ENCODE data around the gene ADGRG1.

Gene ADGRG1

DNA sequence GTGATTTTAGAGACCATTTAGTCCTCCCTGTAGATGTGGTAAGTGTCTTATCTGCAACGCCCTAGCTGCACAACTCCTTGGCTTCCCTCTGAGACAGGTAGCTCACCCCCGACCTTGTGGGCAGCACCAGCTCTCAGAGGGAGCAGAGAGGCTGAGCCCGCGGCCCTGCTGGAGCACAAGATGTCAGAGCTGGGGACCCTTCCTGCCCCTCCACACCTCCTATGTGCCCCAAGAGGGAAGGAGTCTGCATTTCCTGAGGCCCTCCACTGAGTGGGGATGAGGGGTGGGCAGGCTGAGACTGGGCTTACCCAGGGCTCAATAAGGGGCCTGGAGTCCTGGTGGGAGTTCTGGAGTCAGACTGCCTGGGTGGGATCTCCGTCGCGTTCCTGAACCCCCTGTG, 12.2 kb upstream of the ADGRG1 start:
- TF ChIP-seq, protein P1, sequence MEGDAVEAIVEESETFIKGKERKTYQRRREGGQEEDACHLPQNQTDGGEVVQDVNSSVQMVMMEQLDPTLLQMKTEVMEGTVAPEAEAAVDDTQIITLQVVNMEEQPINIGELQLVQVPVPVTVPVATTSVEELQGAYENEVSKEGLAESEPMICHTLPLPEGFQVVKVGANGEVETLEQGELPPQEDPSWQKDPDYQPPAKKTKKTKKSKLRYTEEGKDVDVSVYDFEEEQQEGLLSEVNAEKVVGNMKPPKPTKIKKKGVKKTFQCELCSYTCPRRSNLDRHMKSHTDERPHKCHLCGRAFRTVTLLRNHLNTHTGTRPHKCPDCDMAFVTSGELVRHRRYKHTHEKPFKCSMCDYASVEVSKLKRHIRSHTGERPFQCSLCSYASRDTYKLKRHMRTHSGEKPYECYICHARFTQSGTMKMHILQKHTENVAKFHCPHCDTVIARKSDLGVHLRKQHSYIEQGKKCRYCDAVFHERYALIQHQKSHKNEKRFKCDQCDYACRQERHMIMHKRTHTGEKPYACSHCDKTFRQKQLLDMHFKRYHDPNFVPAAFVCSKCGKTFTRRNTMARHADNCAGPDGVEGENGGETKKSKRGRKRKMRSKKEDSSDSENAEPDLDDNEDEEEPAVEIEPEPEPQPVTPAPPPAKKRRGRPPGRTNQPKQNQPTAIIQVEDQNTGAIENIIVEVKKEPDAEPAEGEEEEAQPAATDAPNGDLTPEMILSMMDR (IDR thresholded peaks at IDR 0.05; ENCODE audit: insufficient read depth, low read depth, low read length, missing control alignments) = no peak
- DNase-seq (ENCODE audit: low read depth) = no peak
- H3K4me3 ChIP-seq (ENCODE audit: low read length) = no peak overlapping the region

DNA sequence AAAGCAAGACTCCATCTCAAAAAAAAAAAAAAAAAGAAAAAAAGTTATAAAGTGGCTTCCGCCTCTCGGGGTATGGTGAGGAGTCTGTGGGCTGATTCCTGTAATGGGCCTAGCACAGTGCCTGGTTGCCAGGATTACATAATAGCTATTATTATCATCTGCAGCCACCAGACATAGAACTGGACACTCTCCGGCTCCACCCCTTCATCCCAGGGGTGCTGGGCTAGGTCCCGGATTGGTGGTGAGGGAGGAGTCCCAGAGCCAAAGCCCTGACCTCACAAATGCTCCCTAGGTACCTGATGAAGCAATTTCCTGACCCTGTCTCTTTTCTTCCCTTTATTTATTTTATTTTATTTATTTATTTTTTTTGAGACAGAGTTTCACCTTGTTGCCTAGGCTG, 11.6 kb upstream of the ADGRG1 start:
- H3K4me3 ChIP-seq (ENCODE audit: low read length) = no peak overlapping the region
- TF ChIP-seq, protein P1 (IDR thresholded peaks at IDR 0.05; ENCODE audit: insufficient read depth, low read depth, low read length, missing control alignments) = no peak
- no peak for DNase-seq (ENCODE audit: low read depth)

DNA sequence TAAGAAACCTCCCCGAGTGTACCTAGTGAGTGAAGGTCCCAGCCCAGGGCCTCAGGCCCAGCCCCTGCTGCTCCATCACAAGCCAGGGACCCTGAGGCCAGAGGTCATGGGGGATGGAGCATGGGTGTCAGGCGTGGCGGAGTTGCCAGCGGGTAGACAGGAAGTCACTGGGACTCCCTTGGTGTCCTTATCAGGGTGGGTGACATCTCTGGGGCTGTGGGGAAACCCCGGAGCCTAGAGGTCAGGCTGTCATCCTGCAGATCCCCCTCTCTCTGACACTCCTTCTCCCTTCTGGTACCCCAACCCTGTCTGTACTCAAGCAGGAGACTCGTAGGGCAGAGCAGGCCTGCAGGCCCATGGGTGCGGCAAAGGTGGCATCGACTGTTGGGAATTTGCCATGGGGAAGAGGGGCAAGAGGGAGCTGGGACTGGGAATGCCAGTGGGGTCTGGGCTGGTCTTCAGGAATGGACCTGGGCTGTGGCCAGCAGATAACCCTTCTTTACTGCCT, 10.8 kb upstream of the ADGRG1 start:
- no peak overlapping the region for H3K4me3 ChIP-seq (ENCODE audit: low read length)
- no peak for DNase-seq (ENCODE audit: low read depth)
- TF ChIP-seq, protein P1 (IDR thresholded peaks at IDR 0.05; ENCODE audit: insufficient read depth, low read depth, low read length, missing control alignments) = no peak

DNA sequence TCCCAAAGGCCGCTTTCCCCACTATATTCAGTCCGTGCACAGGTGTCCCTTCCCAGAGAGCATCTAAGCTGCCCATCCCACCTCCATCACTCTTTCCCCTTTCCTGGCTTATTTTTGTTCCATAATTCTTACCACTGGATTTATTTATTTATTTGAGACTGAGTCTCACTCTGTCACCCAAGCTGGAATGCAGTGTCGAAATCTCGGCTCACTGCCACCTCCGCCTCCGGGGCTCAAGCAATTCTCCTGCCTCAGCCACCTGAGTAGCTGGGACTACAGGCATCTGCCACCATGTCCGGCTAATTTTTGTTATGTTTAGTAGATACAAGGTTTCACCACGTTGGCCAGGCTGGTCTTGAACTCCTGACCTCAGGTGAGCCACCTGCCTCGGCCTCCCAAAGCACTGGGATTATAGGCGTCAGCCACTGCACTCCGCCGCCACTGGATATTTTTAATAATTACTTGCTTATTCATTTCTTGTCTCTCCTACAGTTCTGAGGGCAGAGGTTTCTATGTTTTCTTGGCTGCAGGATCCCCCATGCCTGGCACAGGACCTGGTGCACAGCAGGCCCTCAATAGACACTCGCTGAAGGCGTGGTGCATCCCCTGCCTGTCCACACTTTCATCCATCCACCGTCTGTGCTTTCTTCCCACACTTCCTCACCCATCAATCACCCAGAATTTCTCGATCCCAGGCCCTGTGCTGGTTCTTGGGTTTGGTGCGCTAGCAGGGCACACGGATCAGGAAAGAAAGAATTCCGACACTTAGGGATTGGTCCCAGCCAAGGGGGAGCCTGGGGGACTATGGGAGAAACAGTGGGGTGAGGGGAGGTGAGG, 9.9 kb upstream of the ADGRG1 start:
- H3K4me3 ChIP-seq (ENCODE audit: low read length) = no peak overlapping the region
- DNase-seq (ENCODE audit: low read depth) = peak; percentile 78
- TF ChIP-seq, protein P1 (IDR thresholded peaks at IDR 0.05; ENCODE audit: insufficient read depth, low read depth, low read length, missing control alignments) = no peak

DNA sequence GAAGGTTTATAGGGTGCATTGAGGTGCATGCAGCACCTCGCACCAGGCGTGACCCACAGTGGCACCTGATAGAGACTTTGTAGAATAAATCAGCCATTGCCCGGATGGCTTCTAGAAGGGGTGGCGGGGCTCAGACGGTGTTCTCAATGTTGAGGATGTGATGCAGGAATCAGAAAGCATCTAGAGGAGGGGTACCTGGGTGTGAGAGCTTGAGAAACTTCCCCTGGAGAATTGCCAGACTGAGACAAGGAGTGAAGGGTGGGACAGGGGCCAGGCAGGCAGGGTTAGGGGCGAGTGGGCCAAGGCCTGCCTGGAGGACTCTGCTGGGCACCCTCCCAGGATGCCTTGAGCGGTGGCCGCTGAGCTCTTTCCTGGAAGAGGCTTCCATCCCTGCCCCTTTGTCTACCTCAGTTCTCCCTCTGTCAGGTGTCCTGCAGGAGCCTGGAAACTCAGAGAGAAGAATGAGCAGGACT, 9.3 kb upstream of the ADGRG1 start:
- peak overlapping the region; percentile 69 for H3K4me3 ChIP-seq (ENCODE audit: low read length)
- no peak for DNase-seq (ENCODE audit: low read depth)
- TF ChIP-seq, protein P1 (IDR thresholded peaks at IDR 0.05; ENCODE audit: insufficient read depth, low read depth, low read length, missing control alignments) = no peak

DNA sequence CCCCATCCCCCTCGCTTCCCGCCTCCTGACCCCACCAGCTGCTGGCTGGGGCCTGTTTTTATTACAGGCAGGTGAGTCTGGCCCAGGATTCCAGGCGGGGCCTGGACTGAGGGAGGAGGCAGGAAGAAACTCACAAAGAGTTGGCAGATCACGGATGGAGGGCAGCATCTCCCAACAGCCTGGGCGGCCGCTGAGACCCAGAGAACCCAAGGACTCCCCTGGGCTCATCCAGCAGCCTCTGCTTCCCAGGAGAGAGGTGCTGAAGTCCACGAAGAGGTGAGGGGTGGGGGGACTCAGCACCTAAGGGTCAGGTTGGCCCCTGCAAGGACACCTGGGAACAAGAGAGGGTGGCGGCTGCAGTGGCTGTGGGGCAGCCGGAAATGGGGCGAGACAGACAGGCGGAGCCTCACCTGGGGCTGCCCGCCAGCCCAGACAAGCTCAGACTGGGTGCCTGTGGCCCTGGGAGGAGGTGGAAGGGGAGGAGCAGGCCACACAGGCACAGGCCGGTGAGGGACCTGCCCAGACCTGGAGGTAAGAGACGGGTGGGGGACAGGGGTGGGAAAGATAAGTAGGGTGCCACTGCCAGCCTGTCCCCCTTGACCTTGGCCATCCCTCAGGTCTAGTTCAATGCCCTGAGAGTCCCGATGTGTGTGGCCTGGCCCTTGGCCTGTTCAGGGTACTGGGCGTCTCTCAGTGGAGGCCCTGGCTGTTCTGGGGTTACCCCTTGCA, 8.7 kb upstream of the ADGRG1 start:
- TF ChIP-seq, protein P1 (IDR thresholded peaks at IDR 0.05; ENCODE audit: insufficient read depth, low read depth, low read length, missing control alignments) = no peak
- H3K4me3 ChIP-seq (ENCODE audit: low read length) = peak overlapping the region; percentile 69
- peak; percentile 94 for DNase-seq (ENCODE audit: low read depth)

Measured in epithelial cell of esophagus (primary cell).